ENCODE measurements around the gene DIDO1.

DIDO1 gene

DNA sequence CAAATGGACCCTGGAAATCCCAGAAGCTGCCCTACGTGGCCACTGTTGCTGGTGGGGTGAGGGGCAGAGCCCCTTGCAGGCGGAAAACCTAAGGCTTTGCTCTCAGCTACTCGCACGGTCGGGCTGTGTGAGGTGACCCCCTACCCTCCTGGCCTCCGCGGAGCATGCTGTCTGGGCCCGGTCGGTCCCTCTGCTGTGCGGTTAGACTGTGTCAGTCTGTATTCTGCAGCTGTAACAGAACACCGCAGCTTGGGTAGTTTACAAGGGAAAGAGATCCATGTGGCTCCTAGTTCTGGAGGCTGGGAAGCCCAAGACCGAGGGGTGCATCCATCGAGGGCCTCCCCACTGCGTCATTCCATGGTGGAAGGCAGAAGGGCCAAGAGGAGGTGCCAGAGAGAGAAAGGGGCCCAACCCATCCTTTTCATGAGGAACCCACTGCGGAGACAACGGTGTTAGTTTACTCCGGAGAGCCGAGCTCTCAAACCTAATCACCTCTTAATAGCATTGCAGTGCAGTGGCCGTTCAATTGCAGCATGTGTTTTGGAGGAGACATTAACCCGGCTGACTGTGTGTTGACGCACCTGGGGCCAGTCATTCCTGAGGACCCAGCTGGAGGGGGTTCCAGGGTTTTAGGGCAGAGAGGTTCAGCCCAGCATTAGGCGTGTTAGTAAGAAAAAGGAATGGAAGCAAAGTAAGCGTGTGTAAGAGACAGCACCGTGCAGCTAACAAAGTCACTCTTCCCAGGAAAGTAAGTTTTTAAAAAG, 91.2 kb downstream of the DIDO1 start:
- no peak for DNase-seq (ENCODE audit: low read depth)

DNA sequence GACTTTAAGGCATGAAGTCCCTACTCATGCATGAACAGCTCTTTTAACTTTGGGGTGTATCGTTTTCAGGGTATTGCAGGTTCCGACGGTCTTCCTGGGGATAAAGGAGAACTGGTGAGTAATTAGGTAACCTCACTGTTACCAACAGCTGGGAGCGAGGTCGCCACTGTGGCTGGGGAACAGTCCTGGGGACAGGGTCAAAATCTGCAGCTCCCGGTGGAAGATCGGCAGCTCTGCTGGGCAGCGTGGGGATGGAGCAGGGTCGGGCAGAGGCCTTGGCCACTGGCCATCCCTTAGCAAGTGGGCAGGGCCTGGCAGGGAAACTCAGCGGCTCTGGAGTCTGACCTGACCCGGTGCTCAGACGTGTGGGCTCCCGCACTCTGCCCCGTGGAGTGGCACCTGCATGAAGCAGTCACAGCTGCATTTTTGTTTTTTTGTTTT, 93.3 kb downstream of the DIDO1 start:
- DNase-seq (ENCODE audit: low read depth): no peak

DNA sequence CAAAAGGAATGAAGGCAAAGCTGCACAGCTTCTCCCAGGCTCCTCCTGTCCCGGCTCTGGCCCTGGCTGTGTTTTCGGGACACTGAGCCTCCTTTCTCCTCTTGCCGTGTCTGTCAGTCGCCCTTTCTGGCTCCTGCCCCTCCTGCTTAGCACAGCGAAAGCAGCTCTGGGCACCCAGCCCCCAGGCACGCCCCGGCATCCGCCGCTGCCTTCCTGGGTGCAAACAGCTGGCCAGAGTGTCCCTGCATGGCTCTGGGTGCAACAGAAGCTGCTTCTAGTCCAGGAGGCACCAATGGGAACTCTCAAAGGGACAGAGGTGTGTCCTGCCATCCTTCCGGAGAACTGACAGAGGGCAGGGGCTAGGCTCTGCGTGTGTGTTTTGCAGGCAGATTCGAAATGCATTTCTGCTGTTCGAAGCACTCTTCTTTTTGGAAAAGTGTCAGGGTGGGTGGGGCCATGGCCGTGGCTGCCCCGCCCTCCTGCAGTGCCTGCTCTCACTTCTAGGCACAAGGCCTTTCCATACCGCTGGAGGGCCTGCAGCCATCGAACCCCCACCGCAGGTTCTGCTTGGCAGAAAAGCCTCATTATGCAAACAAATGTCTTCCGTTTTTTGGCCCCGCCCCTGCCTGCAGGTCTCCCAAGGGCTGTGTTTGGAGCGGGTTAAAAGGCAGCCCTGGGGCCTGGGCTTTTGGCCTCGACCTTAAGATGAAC, 93.9 kb downstream of the DIDO1 start:
- no peak for DNase-seq (ENCODE audit: low read depth)

DNA sequence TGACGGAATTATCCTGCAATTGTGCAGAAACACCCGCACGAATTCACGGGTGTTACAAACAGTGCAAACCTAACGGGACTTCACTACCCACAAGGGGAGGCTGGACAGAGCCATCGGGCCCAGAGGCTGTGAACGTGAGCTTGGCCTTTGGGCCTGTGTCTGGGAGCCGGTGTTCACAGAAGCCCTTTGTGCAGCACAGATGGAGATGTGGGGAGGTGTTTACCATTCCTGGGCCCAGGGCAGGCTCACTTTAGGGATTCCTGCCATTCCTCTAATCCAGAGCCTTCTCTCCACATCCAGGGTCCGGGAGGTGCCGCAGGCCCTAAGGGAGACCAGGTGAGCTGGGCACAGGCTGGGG, 94.5 kb downstream of the DIDO1 start:
- DNase-seq (ENCODE audit: low read depth): no peak

DNA sequence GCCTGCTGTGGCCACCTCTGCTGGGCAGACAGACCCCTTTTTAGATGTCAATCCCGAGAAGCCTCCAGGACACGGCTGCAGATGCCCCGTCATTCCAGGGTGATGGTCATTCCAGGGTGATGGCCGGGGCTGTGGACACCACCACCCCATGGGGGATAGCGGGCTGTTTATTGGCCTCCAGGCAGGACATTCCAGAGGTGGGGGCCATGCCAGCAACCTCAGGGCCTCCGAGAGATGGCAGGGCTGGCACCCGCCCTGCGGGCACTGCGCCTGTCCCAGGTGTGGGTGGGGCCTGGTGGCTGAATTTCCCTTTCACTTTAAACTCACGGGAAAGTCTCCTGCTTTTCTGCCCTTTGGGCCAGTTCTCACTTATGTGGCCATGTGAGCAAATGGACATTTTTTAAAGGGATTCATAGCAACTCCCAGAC, 94.9 kb downstream of the DIDO1 start:
- DNase-seq (ENCODE audit: low read depth): no peak

DNA sequence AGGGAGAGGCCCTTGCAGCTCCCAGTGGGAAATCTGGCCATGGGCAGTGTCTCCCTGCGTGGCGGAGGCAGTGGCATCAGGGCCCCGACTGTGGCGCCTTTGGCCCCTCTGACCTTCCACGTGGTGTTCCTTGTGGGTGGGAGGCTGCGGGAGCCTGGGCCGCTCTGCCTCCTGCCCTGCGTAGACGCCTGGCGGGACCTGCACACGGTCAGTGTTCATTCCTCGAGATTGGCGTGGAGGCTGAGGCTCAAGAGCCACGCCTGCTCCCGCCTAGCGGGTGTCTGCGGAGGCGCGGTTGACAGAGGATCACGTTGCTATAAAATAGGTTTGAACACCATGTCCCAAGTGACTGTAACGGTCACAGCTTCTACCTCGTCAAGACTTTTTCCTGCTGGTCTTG, 95.5 kb downstream of the DIDO1 start:
- no peak for DNase-seq (ENCODE audit: low read depth)

DNA sequence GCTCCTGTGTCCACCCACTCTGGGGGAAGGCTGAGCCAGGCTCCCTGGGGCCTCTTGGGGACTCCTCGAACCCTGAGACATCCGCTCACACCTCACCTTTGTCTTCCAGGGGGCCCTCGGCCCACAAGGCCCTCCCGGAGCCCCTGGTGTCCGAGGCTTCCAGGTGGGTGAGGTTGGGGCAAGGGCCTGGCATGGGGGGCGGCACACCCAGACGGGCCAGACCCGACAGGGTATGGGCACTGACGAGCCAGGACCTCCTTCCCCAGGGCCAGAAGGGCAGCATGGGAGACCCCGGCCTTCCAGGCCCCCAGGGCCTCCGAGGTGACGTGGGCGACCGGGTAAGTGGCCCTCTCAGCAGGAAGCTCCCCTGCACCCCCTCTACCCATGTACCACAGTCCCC, 96.1 kb downstream of the DIDO1 start:
- DNase-seq (ENCODE audit: low read depth): no peak

DNA sequence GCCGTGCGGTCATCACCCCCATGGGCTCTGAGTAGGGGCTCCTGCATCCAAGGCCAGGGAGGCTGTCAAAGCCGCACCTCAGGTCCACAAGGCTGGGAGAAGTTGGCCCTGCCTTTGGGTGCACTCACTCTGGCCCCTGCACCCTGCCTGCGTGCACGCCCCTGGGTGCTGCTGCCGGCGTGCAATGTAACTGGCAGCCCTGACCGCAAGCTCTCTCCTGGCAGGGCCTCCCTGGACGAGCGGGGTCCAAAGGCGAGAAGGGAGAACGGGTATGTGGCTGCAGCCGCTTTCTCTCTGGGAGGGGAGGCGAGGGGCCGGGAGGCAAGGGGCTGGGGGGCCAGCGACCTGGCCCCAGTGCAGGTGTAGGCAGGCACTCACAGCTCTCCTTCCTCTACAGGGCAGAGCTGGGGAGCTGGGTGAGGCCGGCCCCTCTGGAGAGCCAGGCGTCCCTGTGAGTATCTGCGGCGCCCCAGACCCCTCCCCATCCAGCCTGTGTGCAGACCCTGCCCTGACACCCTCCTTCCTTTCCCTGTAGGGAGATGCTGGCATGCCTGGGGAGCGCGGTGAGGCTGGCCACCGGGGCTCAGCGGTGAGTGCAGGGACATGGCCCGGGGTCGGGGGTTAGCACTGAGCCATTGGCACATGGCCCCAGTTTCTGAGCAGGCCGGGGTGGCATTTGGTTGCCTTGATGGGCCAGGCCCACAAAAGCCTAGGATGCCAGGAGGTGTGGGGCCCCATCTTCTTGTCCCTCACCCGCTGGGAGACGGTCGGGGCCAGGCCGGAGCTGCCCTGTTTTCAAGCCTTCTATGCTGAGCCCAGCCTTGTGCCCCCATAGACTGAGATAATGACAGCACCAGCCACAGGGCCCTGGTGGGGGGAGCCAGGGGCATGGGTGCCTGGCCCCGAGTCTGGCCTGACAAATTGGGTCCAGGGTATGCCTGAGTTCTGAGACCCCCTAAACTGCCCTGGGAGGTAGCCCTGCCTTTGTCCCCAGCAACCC, 96.8 kb downstream of the DIDO1 start:
- no peak for DNase-seq (ENCODE audit: low read depth)

DNA sequence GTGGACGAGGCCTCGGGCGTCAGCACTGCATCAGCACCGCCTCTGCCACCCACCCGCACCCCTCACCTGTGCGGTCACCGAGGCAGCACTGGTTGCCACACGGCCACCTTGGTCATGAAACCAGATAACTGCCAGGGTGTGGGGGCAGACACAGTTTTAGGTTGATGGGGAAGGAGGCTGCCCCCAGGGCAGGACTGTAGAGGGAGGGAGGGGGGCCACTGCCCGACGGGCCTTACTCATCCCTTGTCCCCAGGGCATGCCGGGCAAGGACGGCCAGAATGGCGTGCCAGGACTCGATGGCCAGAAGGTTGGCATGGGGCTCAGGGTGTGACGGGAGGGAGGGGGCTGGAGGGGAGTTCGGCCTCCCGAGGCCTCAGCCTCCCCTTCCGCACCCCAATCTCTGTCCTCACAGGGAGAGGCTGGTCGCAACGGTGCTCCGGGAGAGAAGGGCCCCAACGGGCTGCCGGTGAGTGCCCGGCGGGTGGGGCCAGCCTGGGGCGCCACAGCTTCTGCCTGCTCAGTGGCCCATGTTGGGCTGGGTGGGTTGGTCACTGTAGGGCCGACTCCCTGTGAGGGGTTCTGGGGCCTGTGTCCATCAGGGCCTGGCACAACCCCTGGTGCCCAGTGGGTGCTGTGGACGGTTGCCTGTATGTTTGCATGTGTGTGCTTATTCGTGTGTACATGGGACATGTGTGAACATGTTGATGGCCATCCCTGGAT, 97.6 kb downstream of the DIDO1 start:
- DNase-seq (ENCODE audit: low read depth): no peak

DNA sequence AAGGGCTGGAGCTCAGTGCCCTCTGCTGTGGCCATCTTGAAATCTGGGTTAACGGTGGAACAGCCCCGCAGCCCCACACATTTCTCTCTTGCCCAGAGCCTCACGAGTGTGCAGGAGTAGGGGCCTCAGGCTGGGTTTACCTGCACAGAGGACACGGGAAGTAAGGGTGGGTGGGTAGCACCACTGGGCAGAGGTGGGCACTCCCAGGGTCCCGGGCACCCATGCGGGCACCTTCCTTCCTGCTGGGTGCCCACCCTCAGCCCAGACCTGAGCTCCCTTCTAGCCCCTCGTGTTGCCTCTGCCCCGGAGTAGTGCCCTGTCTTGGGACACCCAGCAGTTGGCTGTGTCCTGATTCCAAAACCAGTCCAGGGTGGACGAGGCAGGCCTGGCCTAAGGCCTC, 98.3 kb downstream of the DIDO1 start:
- DNase-seq (ENCODE audit: low read depth): no peak

Data from activated T-cell treated with anti-CD3 and anti-CD28 coated beads for 24 hours (primary cell).